Adipocyte (in vitro differentiated cells): ENCODE measurements around the gene ZNF526.

Experiments used
- DNase-seq: peaks from one replicate; pipeline ENCODE4 v3.0.0-alpha.2; 2015; ENCODE audit warnings: low read depth
- H3K27me3 ChIP-seq: replicated peaks from 2 replicates; pipeline ENCODE4 v1.7.0; 2013; ENCODE audit warnings: mild to moderate bottlenecking, low read length, moderate library complexity; ENCODE audit not compliant: control insufficient read depth, insufficient read depth
- H3K36me3 ChIP-seq: 2 replicates; pipeline ENCODE4 v1.7.0; 2013; ENCODE audit warnings: low read length, mild to moderate bottlenecking, moderate library complexity; ENCODE audit not compliant: control insufficient read depth, insufficient read depth, severe bottlenecking
- H3K4me1 ChIP-seq: 2 replicates; pipeline ENCODE4 v1.7.0; 2013; ENCODE audit warnings: mild to moderate bottlenecking, low read length, moderate library complexity; ENCODE audit not compliant: control insufficient read depth, insufficient read depth
- H3K4me3 ChIP-seq: 2 replicates; pipeline ENCODE4 v1.7.0; 2013; ENCODE audit warnings: mild to moderate bottlenecking, low read length, moderate library complexity
- H3K9ac ChIP-seq: 2 replicates; pipeline ENCODE4 v1.7.0; 2013; ENCODE audit warnings: mild to moderate bottlenecking, low read length, moderate library complexity
- H3K9me3 ChIP-seq: 2 replicates; pipeline ENCODE4 v1.7.0; 2013; ENCODE audit warnings: mild to moderate bottlenecking, low read length, moderate library complexity; ENCODE audit not compliant: control insufficient read depth

Gene ZNF526

GRCh38 chr19:42244347-42245220 lies 24.5 kb downstream of the ZNF526 start:
- no peaks in the 10 kb centered on the region for H3K27me3 ChIP-seq
- H3K9ac ChIP-seq, result peak overlapping the region; percentile 93
- peak overlapping the region; percentile 89 for H3K4me3 ChIP-seq
- peak; percentile 97 for DNase-seq
- H3K9me3 ChIP-seq, result no peaks in the 10 kb centered on the region
- H3K36me3 ChIP-seq, result peaks cover 7% of the 10 kb centered on the region
- H3K4me1 ChIP-seq, result peaks cover 33% of the 10 kb centered on the region

GRCh38 chr19:42245231-42245630 lies 25.1 kb downstream of the ZNF526 start:
- Histone ChIP-seq H3K36me3 (peaks cover 7% of the 10 kb centered on the region), H3K4me3 (peak overlapping the region; percentile 89), H3K9me3 (no peaks in the 10 kb centered on the region), H3K4me1 (peaks cover 39% of the 10 kb centered on the region), H3K9ac (peak overlapping the region; percentile 93), H3K27me3 (no peaks in the 10 kb centered on the region)
- no peak for DNase-seq

- Histone ChIP-seq H3K36me3 (peaks cover 7% of the 10 kb centered on the region), H3K9me3 (no peaks in the 10 kb centered on the region), H3K27me3 (no peaks in the 10 kb centered on the region), H3K9ac (peak overlapping the region; percentile 45), H3K4me3 (no peak overlapping the region), H3K4me1 (peaks cover 40% of the 10 kb centered on the region)
- DNase-seq, result peak; percentile 91
Measured at GRCh38 chr19:42246143-42246921, 26.2 kb downstream of the ZNF526 start.

GRCh38 chr19:42246922-42247639 lies 27.0 kb downstream of the ZNF526 start:
- peaks cover 44% of the 10 kb centered on the region for H3K4me1 ChIP-seq
- DNase-seq, result no peak

GRCh38 chr19:42247640-42248199 lies 27.6 kb downstream of the ZNF526 start:
- no peak overlapping the region for H3K9ac ChIP-seq
- H3K27me3 ChIP-seq, result no peaks in the 10 kb centered on the region
- peaks cover 50% of the 10 kb centered on the region for H3K4me1 ChIP-seq
- peaks cover 7% of the 10 kb centered on the region for H3K36me3 ChIP-seq
- no peak for DNase-seq
- no peak overlapping the region for H3K4me3 ChIP-seq
- H3K9me3 ChIP-seq, result no peaks in the 10 kb centered on the region

More at GRCh38 chr19:42246922-42247639, 27.0 kb downstream of the ZNF526 start:
- Histone ChIP-seq H3K27me3 (no peaks in the 10 kb centered on the region), H3K9me3 (no peaks in the 10 kb centered on the region), H3K4me3 (no peak overlapping the region), H3K36me3 (peaks cover 7% of the 10 kb centered on the region), H3K9ac (peak overlapping the region; percentile 45)

- Histone ChIP-seq H3K4me1 (peaks cover 53% of the 10 kb centered on the region), H3K9me3 (no peaks in the 10 kb centered on the region), H3K36me3 (peaks cover 7% of the 10 kb centered on the region), H3K27me3 (no peaks in the 10 kb centered on the region), H3K9ac (no peak overlapping the region), H3K4me3 (no peak overlapping the region)
- DNase-seq, result no peak
Measured at GRCh38 chr19:42248270-42249148, 28.4 kb downstream of the ZNF526 start.

- H3K36me3 ChIP-seq, result peaks cover 7% of the 10 kb centered on the region
- DNase-seq, result no peak
- peaks cover 53% of the 10 kb centered on the region for H3K4me1 ChIP-seq
- H3K27me3 ChIP-seq, result no peaks in the 10 kb centered on the region
- no peaks in the 10 kb centered on the region for H3K9me3 ChIP-seq
- H3K9ac ChIP-seq, result no peak overlapping the region
- no peak overlapping the region for H3K4me3 ChIP-seq
Measured at GRCh38 chr19:42249149-42249750, 29.1 kb downstream of the ZNF526 start.

GRCh38 chr19:42249769-42250168 lies 29.7 kb downstream of the ZNF526 start:
- Histone ChIP-seq H3K9me3 (no peaks in the 10 kb centered on the region), H3K9ac (peak overlapping the region; percentile 62), H3K27me3 (no peaks in the 10 kb centered on the region), H3K4me3 (no peak overlapping the region), H3K4me1 (peaks cover 53% of the 10 kb centered on the region), H3K36me3 (peaks cover 7% of the 10 kb centered on the region)
- DNase-seq, result no peak

GRCh38 chr19:42250183-42250665 lies 30.1 kb downstream of the ZNF526 start:
- H3K4me1 ChIP-seq, result peaks cover 50% of the 10 kb centered on the region
- H3K4me3 ChIP-seq, result peak overlapping the region; percentile 66
- no peak for DNase-seq
- no peaks in the 10 kb centered on the region for H3K27me3 ChIP-seq
- peaks cover 7% of the 10 kb centered on the region for H3K36me3 ChIP-seq
- peak overlapping the region; percentile 62 for H3K9ac ChIP-seq
- no peaks in the 10 kb centered on the region for H3K9me3 ChIP-seq
